ENCODE measurements around the gene SLC9A1.

DNA sequence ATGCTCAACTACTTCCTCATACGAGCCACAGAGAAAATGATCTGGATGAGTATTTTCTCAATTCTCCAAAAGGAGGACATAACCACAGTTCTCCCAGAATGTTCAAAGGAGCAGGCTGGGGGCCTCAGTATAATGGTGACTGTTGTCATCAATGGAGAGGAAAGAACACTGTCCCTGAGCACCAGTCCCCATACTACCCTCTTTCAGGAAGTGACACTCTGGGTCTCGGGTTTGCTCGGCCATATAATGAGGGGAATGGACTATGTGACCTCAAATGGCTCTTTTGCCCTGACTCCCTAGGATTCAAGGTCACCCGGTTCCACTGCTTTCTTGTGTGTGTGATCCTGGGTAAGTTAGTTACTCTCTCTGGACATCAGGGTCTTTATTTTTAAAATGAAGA is 22.8 kb downstream of the SLC9A1 start:
- TF ChIP-seq, protein P1, sequence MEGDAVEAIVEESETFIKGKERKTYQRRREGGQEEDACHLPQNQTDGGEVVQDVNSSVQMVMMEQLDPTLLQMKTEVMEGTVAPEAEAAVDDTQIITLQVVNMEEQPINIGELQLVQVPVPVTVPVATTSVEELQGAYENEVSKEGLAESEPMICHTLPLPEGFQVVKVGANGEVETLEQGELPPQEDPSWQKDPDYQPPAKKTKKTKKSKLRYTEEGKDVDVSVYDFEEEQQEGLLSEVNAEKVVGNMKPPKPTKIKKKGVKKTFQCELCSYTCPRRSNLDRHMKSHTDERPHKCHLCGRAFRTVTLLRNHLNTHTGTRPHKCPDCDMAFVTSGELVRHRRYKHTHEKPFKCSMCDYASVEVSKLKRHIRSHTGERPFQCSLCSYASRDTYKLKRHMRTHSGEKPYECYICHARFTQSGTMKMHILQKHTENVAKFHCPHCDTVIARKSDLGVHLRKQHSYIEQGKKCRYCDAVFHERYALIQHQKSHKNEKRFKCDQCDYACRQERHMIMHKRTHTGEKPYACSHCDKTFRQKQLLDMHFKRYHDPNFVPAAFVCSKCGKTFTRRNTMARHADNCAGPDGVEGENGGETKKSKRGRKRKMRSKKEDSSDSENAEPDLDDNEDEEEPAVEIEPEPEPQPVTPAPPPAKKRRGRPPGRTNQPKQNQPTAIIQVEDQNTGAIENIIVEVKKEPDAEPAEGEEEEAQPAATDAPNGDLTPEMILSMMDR (IDR thresholded peaks at IDR 0.05), result no peak
- no peak for TF ChIP-seq EZH2 (IDR thresholded peaks at IDR 0.05)

All from neural progenitor cell (in vitro differentiated cells).